ENCODE data around the gene NALCN. TPM values are rescaled to one million over a fixed set of nuclear protein-coding genes. Genes with fewer than 3 reads are reported as not detected.
A peak's percentile ranks its signal among the peaks of the same experiment; 100 is the strongest.

Gene NALCN
- total and polyA plus RNA-seq, 2 experiments from 2014 or later, result 0.33 to 0.57 TPM

GRCh38 chr13:101025519-101025918 lies 390.8 kb downstream of the NALCN start:
- Histone ChIP-seq H3K36me3 (replicated peaks; ENCODE audit: insufficient read depth, low read depth) (no peaks in the 10 kb centered on the region), H3K4me1 (ENCODE audit: insufficient read depth) (peaks cover 7% of the 10 kb centered on the region), H4K20me1 (ENCODE audit: insufficient read depth, poor library complexity, severe bottlenecking) (no peaks in the 10 kb centered on the region), H3K4me3 (no peak overlapping the region), H3K79me2 (no peaks in the 10 kb centered on the region), H3K9me2 (replicated peaks; ENCODE audit: insufficient read depth) (no peaks in the 10 kb centered on the region), H3K27ac (peak overlapping the region; percentile 4), H2AFZ (no peak overlapping the region), H3K4me2 (no peak overlapping the region), H3K27me3 (no peaks in the 10 kb centered on the region), H3K9me3 (ENCODE audit: low read depth) (no peaks in the 10 kb centered on the region)
- TF ChIP-seq EZH2 (IDR thresholded peaks at IDR 0.05; ENCODE audit: borderline replicate concordance), result no peak
- TF ChIP-seq, protein P1, sequence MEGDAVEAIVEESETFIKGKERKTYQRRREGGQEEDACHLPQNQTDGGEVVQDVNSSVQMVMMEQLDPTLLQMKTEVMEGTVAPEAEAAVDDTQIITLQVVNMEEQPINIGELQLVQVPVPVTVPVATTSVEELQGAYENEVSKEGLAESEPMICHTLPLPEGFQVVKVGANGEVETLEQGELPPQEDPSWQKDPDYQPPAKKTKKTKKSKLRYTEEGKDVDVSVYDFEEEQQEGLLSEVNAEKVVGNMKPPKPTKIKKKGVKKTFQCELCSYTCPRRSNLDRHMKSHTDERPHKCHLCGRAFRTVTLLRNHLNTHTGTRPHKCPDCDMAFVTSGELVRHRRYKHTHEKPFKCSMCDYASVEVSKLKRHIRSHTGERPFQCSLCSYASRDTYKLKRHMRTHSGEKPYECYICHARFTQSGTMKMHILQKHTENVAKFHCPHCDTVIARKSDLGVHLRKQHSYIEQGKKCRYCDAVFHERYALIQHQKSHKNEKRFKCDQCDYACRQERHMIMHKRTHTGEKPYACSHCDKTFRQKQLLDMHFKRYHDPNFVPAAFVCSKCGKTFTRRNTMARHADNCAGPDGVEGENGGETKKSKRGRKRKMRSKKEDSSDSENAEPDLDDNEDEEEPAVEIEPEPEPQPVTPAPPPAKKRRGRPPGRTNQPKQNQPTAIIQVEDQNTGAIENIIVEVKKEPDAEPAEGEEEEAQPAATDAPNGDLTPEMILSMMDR (IDR thresholded peaks at IDR 0.05; ENCODE audit: poor library complexity), result no peak
- TF ChIP-seq EZH2phosphoT487 (IDR thresholded peaks at IDR 0.05; ENCODE audit: low read depth, severe bottlenecking, unreplicated experiment), result no peak
- no peak for DNase-seq (ENCODE audit: low spot score)
- WGBS (ENCODE audit: low lambda C conversion rate, missing lambda C conversion rate), result 76% methylated on average over 9 of the region's 9 CpGs

GRCh38 chr13:101019126-101019525 lies 397.2 kb downstream of the NALCN start:
- Histone ChIP-seq H2AFZ (no peak overlapping the region), H3K9me2 (replicated peaks; ENCODE audit: insufficient read depth) (no peaks in the 10 kb centered on the region), H4K20me1 (ENCODE audit: insufficient read depth, poor library complexity, severe bottlenecking) (no peaks in the 10 kb centered on the region), H3K9me3 (ENCODE audit: low read depth) (no peaks in the 10 kb centered on the region), H3K79me2 (no peaks in the 10 kb centered on the region), H3K27ac (no peak overlapping the region), H3K4me3 (no peak overlapping the region), H3K36me3 (replicated peaks; ENCODE audit: insufficient read depth, low read depth) (no peaks in the 10 kb centered on the region), H3K4me1 (ENCODE audit: insufficient read depth) (no peaks in the 10 kb centered on the region), H3K4me2 (no peak overlapping the region), H3K27me3 (no peaks in the 10 kb centered on the region)
- 83% methylated on average over 1 of the region's 1 CpG for WGBS (ENCODE audit: low lambda C conversion rate, missing lambda C conversion rate)
- DNase-seq (ENCODE audit: low spot score), result no peak
- TF ChIP-seq EZH2 (IDR thresholded peaks at IDR 0.05; ENCODE audit: borderline replicate concordance) (no peak), EZH2phosphoT487 (IDR thresholded peaks at IDR 0.05; ENCODE audit: low read depth, severe bottlenecking, unreplicated experiment) (no peak)
- TF ChIP-seq, protein P1 (IDR thresholded peaks at IDR 0.05; ENCODE audit: poor library complexity), result no peak

GRCh38 chr13:101018720-101019119 lies 397.6 kb downstream of the NALCN start:
- Histone ChIP-seq H3K27ac (no peak overlapping the region), H3K9me3 (ENCODE audit: low read depth) (no peaks in the 10 kb centered on the region), H4K20me1 (ENCODE audit: insufficient read depth, poor library complexity, severe bottlenecking) (no peaks in the 10 kb centered on the region), H2AFZ (no peak overlapping the region), H3K27me3 (no peaks in the 10 kb centered on the region), H3K4me2 (no peak overlapping the region), H3K79me2 (no peaks in the 10 kb centered on the region), H3K9me2 (replicated peaks; ENCODE audit: insufficient read depth) (no peaks in the 10 kb centered on the region), H3K4me1 (ENCODE audit: insufficient read depth) (no peaks in the 10 kb centered on the region), H3K36me3 (replicated peaks; ENCODE audit: insufficient read depth, low read depth) (no peaks in the 10 kb centered on the region), H3K4me3 (no peak overlapping the region)
- 65% methylated on average over 7 of the region's 7 CpGs for WGBS (ENCODE audit: low lambda C conversion rate, missing lambda C conversion rate)
- DNase-seq (ENCODE audit: low spot score), result peak; percentile 16
- TF ChIP-seq EZH2phosphoT487 (IDR thresholded peaks at IDR 0.05; ENCODE audit: low read depth, severe bottlenecking, unreplicated experiment) (no peak), EZH2 (IDR thresholded peaks at IDR 0.05; ENCODE audit: borderline replicate concordance) (no peak)
- TF ChIP-seq, protein P1 (IDR thresholded peaks at IDR 0.05; ENCODE audit: poor library complexity), result no peak

Data from hepatocyte (in vitro differentiated cells).